ENCODE measurements around the gene PHTF2. TPM values are rescaled to one million over a fixed set of nuclear protein-coding genes. Genes with fewer than 3 reads are reported as not detected.
A peak's percentile ranks its signal among the peaks of the same experiment; 100 is the strongest.

The PHTF2 gene
- total and polyA plus RNA-seq, 2 experiments from 2014 or later, result 22.0 to 29.9 TPM

GRCh38 chr7:77862691-77863090 is 64.1 kb downstream of the PHTF2 start:
- in situ Hi-C loops (cut with MboI), result no loop called here
- H3K9ac ChIP-seq, result no peak overlapping the region
- no peak overlapping the region for H3K4me3 ChIP-seq
- 21 to 24% methylated on average over 1 of the region's 1 CpG for WGBS, 2 experiments (ENCODE audit: low coverage in 1 of 2, low lambda C conversion rate in 2 of 2, missing lambda C conversion rate in 2 of 2)
- H3F3A ChIP-seq (ENCODE audit: insufficient read depth), result peaks cover 11% of the 10 kb centered on the region; the same call in 1 of the 2 replicates
- no peaks in the 10 kb centered on the region for H3K9me3 ChIP-seq (ENCODE audit: low read depth)
- H3K9me2 ChIP-seq (ENCODE audit: insufficient read depth), result no peaks in the 10 kb centered on the region
- TF ChIP-seq EZH2phosphoT487 (IDR thresholded peaks at IDR 0.05; ENCODE audit: insufficient read depth, low read depth) (no peak), EZH2 (IDR thresholded peaks at IDR 0.05; ENCODE audit: insufficient read depth, poor library complexity, severe bottlenecking) (no peak)
- peaks cover 16% of the 10 kb centered on the region for H3K4me1 ChIP-seq (ENCODE audit: insufficient read depth)
- no peaks in the 10 kb centered on the region for H3K27me3 ChIP-seq (replicated peaks; ENCODE audit: insufficient read depth)
- H3K27ac ChIP-seq, result no peak overlapping the region
- peak; percentile 21 for DNase-seq
- H3K79me2 ChIP-seq (ENCODE audit: insufficient read depth), result peaks cover 7% of the 10 kb centered on the region; the same call in 1 of the 2 replicates
- H4K20me1 ChIP-seq (ENCODE audit: insufficient read depth), result no peaks in the 10 kb centered on the region
- no peaks in the 10 kb centered on the region for H3K36me3 ChIP-seq (ENCODE audit: low read depth)
- H2AFZ ChIP-seq, result no peak overlapping the region
- no peak overlapping the region for H3K4me2 ChIP-seq (ENCODE audit: unreplicated experiment)

- in situ Hi-C loops (cut with MboI), result no loop called here
- WGBS, 2 experiments (ENCODE audit: low coverage in 1 of 2, low lambda C conversion rate in 2 of 2, missing lambda C conversion rate in 2 of 2), result 81 to 85% methylated on average over 2 of the region's 2 CpGs
- TF ChIP-seq EZH2phosphoT487 (IDR thresholded peaks at IDR 0.05; ENCODE audit: insufficient read depth, low read depth) (no peak), EZH2 (IDR thresholded peaks at IDR 0.05; ENCODE audit: insufficient read depth, poor library complexity, severe bottlenecking) (no peak)
- Histone ChIP-seq H3K79me2 (ENCODE audit: insufficient read depth) (peaks cover 7% of the 10 kb centered on the region; the same call in 1 of the 2 replicates), H3K9me3 (ENCODE audit: low read depth) (no peaks in the 10 kb centered on the region), H3K27ac (no peak overlapping the region), H3K9me2 (ENCODE audit: insufficient read depth) (no peaks in the 10 kb centered on the region), H3K4me1 (ENCODE audit: insufficient read depth) (peaks cover 19% of the 10 kb centered on the region), H2AFZ (no peak overlapping the region), H3K27me3 (replicated peaks; ENCODE audit: insufficient read depth) (no peaks in the 10 kb centered on the region), H3K36me3 (ENCODE audit: low read depth) (no peaks in the 10 kb centered on the region), H3K4me3 (no peak overlapping the region), H3F3A (ENCODE audit: insufficient read depth) (peaks cover 11% of the 10 kb centered on the region; the same call in 1 of the 2 replicates), H3K4me2 (ENCODE audit: unreplicated experiment) (no peak overlapping the region), H4K20me1 (ENCODE audit: insufficient read depth) (no peaks in the 10 kb centered on the region), H3K9ac (no peak overlapping the region)
- DNase-seq, result no peak
Observed at GRCh38 chr7:77863860-77864259, 65.3 kb downstream of the PHTF2 start.

- DNase-seq, result peak; percentile 37
- H3K79me2 ChIP-seq (ENCODE audit: insufficient read depth), result peaks cover 15% of the 10 kb centered on the region; the same call in 1 of the 2 replicates
- no peak overlapping the region for H3K4me3 ChIP-seq
- 90 to 94% methylated on average over 3 of the region's 3 CpGs for WGBS, 2 experiments (ENCODE audit: low coverage in 1 of 2, low lambda C conversion rate in 2 of 2, missing lambda C conversion rate in 2 of 2)
- peaks cover 11% of the 10 kb centered on the region; the same call in 1 of the 2 replicates for H3F3A ChIP-seq (ENCODE audit: insufficient read depth)
- no peak overlapping the region for H3K9ac ChIP-seq
- H3K4me1 ChIP-seq (ENCODE audit: insufficient read depth), result peaks cover 19% of the 10 kb centered on the region
- in situ Hi-C loops (cut with MboI), result no loop called here
- no peaks in the 10 kb centered on the region for H4K20me1 ChIP-seq (ENCODE audit: insufficient read depth)
- no peaks in the 10 kb centered on the region for H3K36me3 ChIP-seq (ENCODE audit: low read depth)
- no peaks in the 10 kb centered on the region for H3K9me2 ChIP-seq (ENCODE audit: insufficient read depth)
- H3K27me3 ChIP-seq (replicated peaks; ENCODE audit: insufficient read depth), result no peaks in the 10 kb centered on the region
- no peak for TF ChIP-seq EZH2phosphoT487 (IDR thresholded peaks at IDR 0.05; ENCODE audit: insufficient read depth, low read depth)
- no peak for TF ChIP-seq EZH2 (IDR thresholded peaks at IDR 0.05; ENCODE audit: insufficient read depth, poor library complexity, severe bottlenecking)
- peak overlapping the region; percentile 41 for H3K27ac ChIP-seq
- no peak overlapping the region for H2AFZ ChIP-seq
- H3K9me3 ChIP-seq (ENCODE audit: low read depth), result no peaks in the 10 kb centered on the region
- peak overlapping the region; percentile 33 for H3K4me2 ChIP-seq (ENCODE audit: unreplicated experiment)
Observed at GRCh38 chr7:77866370-77866769, 67.8 kb downstream of the PHTF2 start.

DNA sequence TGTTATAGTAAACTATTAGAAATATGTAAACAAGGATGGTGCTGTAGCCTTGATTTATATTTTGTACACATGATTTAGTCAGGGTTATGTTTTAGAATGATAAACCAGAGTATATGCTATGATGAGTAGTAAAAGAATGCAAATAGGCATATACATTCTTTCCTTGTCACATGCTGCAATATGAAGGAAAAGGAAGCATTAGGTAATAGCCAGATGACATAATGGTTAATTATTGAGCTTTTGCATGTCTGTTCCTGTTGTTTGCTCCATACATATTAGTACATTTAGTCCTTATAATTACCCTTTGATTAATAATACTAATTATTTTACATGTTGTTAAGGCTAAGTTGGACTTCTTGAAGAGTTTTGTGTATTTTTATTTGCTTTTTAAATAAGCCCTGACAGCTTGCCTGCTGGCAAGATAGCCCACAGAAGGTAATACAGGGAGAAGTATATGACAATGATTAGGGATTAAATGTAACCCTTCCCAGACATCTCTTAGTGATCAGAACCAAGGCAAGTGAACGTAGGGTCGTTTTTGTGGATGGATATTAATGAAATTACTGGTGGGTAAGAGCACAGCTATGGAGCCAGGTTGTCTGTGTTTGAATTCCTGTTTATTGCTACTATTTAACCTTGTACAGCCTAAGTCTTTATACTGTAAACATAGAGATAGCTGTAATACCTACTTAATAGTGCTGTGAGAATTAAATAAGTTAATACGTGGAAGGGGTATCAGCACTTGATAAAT is 68.4 kb downstream of the PHTF2 start:
- Histone ChIP-seq H3K27ac (peak overlapping the region; percentile 41), H3K27me3 (replicated peaks; ENCODE audit: insufficient read depth) (no peaks in the 10 kb centered on the region), H3K36me3 (ENCODE audit: low read depth) (no peaks in the 10 kb centered on the region), H3K9ac (no peak overlapping the region), H3K4me2 (ENCODE audit: unreplicated experiment) (peak overlapping the region; percentile 33), H3K4me3 (no peak overlapping the region), H3K9me3 (ENCODE audit: low read depth) (no peaks in the 10 kb centered on the region), H3F3A (ENCODE audit: insufficient read depth) (peaks cover 11% of the 10 kb centered on the region; the same call in 1 of the 2 replicates), H4K20me1 (ENCODE audit: insufficient read depth) (no peaks in the 10 kb centered on the region), H3K79me2 (ENCODE audit: insufficient read depth) (peaks cover 15% of the 10 kb centered on the region; the same call in 1 of the 2 replicates), H2AFZ (no peak overlapping the region), H3K9me2 (ENCODE audit: insufficient read depth) (no peaks in the 10 kb centered on the region), H3K4me1 (ENCODE audit: insufficient read depth) (peaks cover 19% of the 10 kb centered on the region)
- TF ChIP-seq EZH2phosphoT487 (IDR thresholded peaks at IDR 0.05; ENCODE audit: insufficient read depth, low read depth), result no peak
- no peak for TF ChIP-seq EZH2 (IDR thresholded peaks at IDR 0.05; ENCODE audit: insufficient read depth, poor library complexity, severe bottlenecking)
- in situ Hi-C loops (cut with MboI), result no loop called here
- DNase-seq, result peak; percentile 74
- 95 to 96% methylated on average over 3 of the region's 3 CpGs for WGBS, 2 experiments (ENCODE audit: low coverage in 1 of 2, low lambda C conversion rate in 2 of 2, missing lambda C conversion rate in 2 of 2)
